NB4 (cell line): Measurements from ENCODE around the gene LAMTOR3.

Experiments
- DNase-seq: peaks from one replicate; pipeline ENCODE4 v3.0.0; 2010; ENCODE audit warnings: low read depth
- H3K4me3 ChIP-seq: one replicate; pipeline ENCODE4 v1.5.1; 2011; ENCODE audit warnings: mild to moderate bottlenecking, low read depth, low read length, moderate library complexity
- CTCF ChIP-seq: IDR thresholded peaks from one replicate; pipeline ENCODE4 v1.5.1; 2012; ENCODE audit warnings: low read depth, low read length
- MAX ChIP-seq: IDR thresholded peaks from 2 replicates; pipeline ENCODE4 v1.6.1; 2011; ENCODE audit warnings: low read depth, low read length
- MYC ChIP-seq: IDR thresholded peaks from 2 replicates; pipeline ENCODE4 v1.6.1; 2011; ENCODE audit warnings: low read depth, low read length
- POLR2A ChIP-seq: IDR thresholded peaks from 2 replicates; pipeline ENCODE4 v1.6.1; 2011; ENCODE audit warnings: mild to moderate bottlenecking; ENCODE audit not compliant: insufficient read length; ENCODE audit errors: extremely low read depth

Gene LAMTOR3

GRCh38 chr4:99891351-99891750 is 2.9 kb downstream of the LAMTOR3 start:
- DNase-seq, result no peak
- TF ChIP-seq MYC, result no peak
- TF ChIP-seq POLR2A, result no peak
- TF ChIP-seq MAX, result no peak
- no peak for TF ChIP-seq CTCF
- no peak overlapping the region for H3K4me3 ChIP-seq

GRCh38 chr4:99887837-99888236 is 6.4 kb downstream of the LAMTOR3 start:
- TF ChIP-seq MAX (no peak), POLR2A (no peak), CTCF (no peak), MYC (no peak)
- H3K4me3 ChIP-seq, result no peak overlapping the region
- no peak for DNase-seq

GRCh38 chr4:99886146-99886545 is 8.1 kb downstream of the LAMTOR3 start:
- H3K4me3 ChIP-seq, result no peak overlapping the region
- no peak for DNase-seq
- no peak for TF ChIP-seq POLR2A
- TF ChIP-seq MYC, result no peak
- TF ChIP-seq CTCF, result no peak
- TF ChIP-seq MAX, result no peak

GRCh38 chr4:99885687-99886086 is 8.5 kb downstream of the LAMTOR3 start:
- no peak for TF ChIP-seq MYC
- no peak for TF ChIP-seq CTCF
- TF ChIP-seq POLR2A, result no peak
- no peak for TF ChIP-seq MAX
- no peak for DNase-seq
- H3K4me3 ChIP-seq, result no peak overlapping the region

GRCh38 chr4:99885063-99885664 is 9.1 kb downstream of the LAMTOR3 start:
- DNase-seq, result peak; percentile 66
- H3K4me3 ChIP-seq, result no peak overlapping the region
- TF ChIP-seq CTCF (peak; percentile 42), MAX (no peak), MYC (no peak)

- H3K4me3 ChIP-seq, result no peak overlapping the region
- DNase-seq, result peak; percentile 13
- TF ChIP-seq MYC, result no peak
- no peak for TF ChIP-seq MAX
- no peak for TF ChIP-seq CTCF
- TF ChIP-seq POLR2A, result no peak
Measured at GRCh38 chr4:99879458-99879857, 14.8 kb downstream of the LAMTOR3 start.
